A549 (cell line): ENCODE data around the gene KAT2A. TPM values are rescaled to one million over a fixed set of nuclear protein-coding genes. Genes with fewer than 3 reads are reported as not detected.

Experiments used
- ATAC-seq, 2 experiments: fragments of 200-7000 bp in 1 of 2; fragments of >200 bp in 1 of 2; cut with Nextera tagmentation in 1 of 2; cut with Tn5 transposase in 1 of 2; 3 replicates each; pipeline versions ENCODE4 v1.8.0 to v1.9.1; 2018 to 2020; ENCODE audit warnings: mild to moderate bottlenecking in 1 of 2, moderate library complexity in 1 of 2
- CTCF ChIA-PET: fragments of 300-600 bp; sonication (Branson Sonifier 250); formaldehyde crosslinking; extraction: SDS; loops from one replicate; lab custom pipeline; 2021; ENCODE audit warnings: antibody characterized with exemption, inconsistent platforms; lab: Yijun Ruan, JAX
- POLR2A ChIA-PET: fragments of 350-600 bp; formaldehyde crosslinking; extraction: SDS; loops from one replicate; lab custom pipeline; 2021; ENCODE audit warnings: antibody characterized with exemption, inconsistent platforms; lab: Yijun Ruan, JAX
- DNase-seq, 2 experiments: peaks; one replicate each; pipeline versions ENCODE4 v3.0.0 to v3.0.0-alpha.2; 2011 to 2016; ENCODE audit warnings: low read depth in 1 of 2, low spot score in 1 of 2
- FAIRE-seq: peaks from 2 replicates; lab custom pipeline; 2011; peaks lifted over from hg19 to GRCh38; lab: Jason Lieb, UNC
- H3K27ac ChIP-seq, 2 experiments: fragments of >200 bp; sonication (Bioruptor Twin); formaldehyde crosslinking; 3 replicates each; pipeline ENCODE4 v1.5.1; 2016 to 2017
- H3K4me1 ChIP-seq: fragments of >200 bp; sonication (Bioruptor Twin); formaldehyde crosslinking; 3 replicates; pipeline ENCODE4 v1.6.1; 2016
- H3K4me2 ChIP-seq: fragments of >200 bp; sonication (Bioruptor Twin); formaldehyde crosslinking; 3 replicates; pipeline ENCODE4 v1.6.1; 2016
- H3K4me3 ChIP-seq: fragments of >200 bp; sonication (Bioruptor Twin); formaldehyde crosslinking; 3 replicates; pipeline ENCODE4 v1.5.1; 2016
- H3K9me3 ChIP-seq: fragments of >200 bp; sonication (Bioruptor Twin); formaldehyde crosslinking; 3 replicates; pipeline ENCODE4 v1.6.1; 2016
- CBX8 ChIP-seq: fragments of 200-600 bp; sonication (generic); IDR thresholded peaks from 2 replicates; pipeline ENCODE4 v1.6.1; 2016
- EHF ChIP-seq: fragments of 250-450 bp; sonication (Bioruptor Pico); IDR thresholded peaks from 2 replicates; pipeline ENCODE4 v1.5.0; 2020; ENCODE audit warnings: mild to moderate bottlenecking
- EHMT2 ChIP-seq: fragments of 200-600 bp; sonication (generic); IDR thresholded peaks from 2 replicates; pipeline ENCODE4 v1.6.1; 2016; ENCODE audit warnings: antibody characterized with exemption, low read depth, mild to moderate bottlenecking, moderate library complexity
- EP300 ChIP-seq, 2 experiments: fragments of >200 bp; sonication (Bioruptor Twin); formaldehyde crosslinking; IDR thresholded peaks; 2 replicates in 1 of 2; 3 replicates in 1 of 2; pipeline ENCODE4 v1.6.1; 2016 to 2017
- ESRRA ChIP-seq: fragments of 150-350 bp; IDR thresholded peaks from 2 replicates; pipeline ENCODE4 v1.6.1; 2014; ENCODE audit warnings: mild to moderate bottlenecking, low read length, borderline replicate concordance
- FOSB ChIP-seq: fragments of 250-450 bp; sonication (Bioruptor Pico); IDR thresholded peaks from 2 replicates; pipeline ENCODE4 v1.5.0; 2020; ENCODE audit warnings: mild to moderate bottlenecking, moderate library complexity
- HDAC2 ChIP-seq: fragments of 200-600 bp; sonication (generic); IDR thresholded peaks from 2 replicates; pipeline ENCODE4 v1.6.1; 2016
- HOXB5 ChIP-seq: fragments of 250-450 bp; sonication (Bioruptor Pico); IDR thresholded peaks from 2 replicates; pipeline ENCODE4 v1.5.0; 2020; ENCODE audit warnings: mild to moderate bottlenecking, moderate library complexity
- JUNB ChIP-seq: fragments of >200 bp; sonication (Bioruptor Twin); formaldehyde crosslinking; IDR thresholded peaks from 2 replicates; pipeline ENCODE4 v1.6.1; 2016
- KDM1A ChIP-seq: fragments of 200-600 bp; sonication (generic); IDR thresholded peaks from 2 replicates; pipeline ENCODE4 v1.6.1; 2016; ENCODE audit warnings: low read depth, mild to moderate bottlenecking
- MAFK ChIP-seq: fragments of 450-650 bp; IDR thresholded peaks from 2 replicates; pipeline ENCODE4 v1.6.1; 2014; ENCODE audit not compliant: partially characterized antibody
- NPAS2 ChIP-seq: fragments of 250-450 bp; sonication (Bioruptor Pico); IDR thresholded peaks from 2 replicates; pipeline ENCODE4 v1.8.0; 2022; ENCODE audit warnings: mild to moderate bottlenecking, moderate library complexity, borderline replicate concordance
- PHF8 ChIP-seq: fragments of 200-600 bp; sonication (generic); IDR thresholded peaks from 2 replicates; pipeline ENCODE4 v1.6.1; 2016; ENCODE audit warnings: low read depth, mild to moderate bottlenecking, antibody characterized with exemption, moderate library complexity, borderline replicate concordance
- RAD21 ChIP-seq, 2 experiments: fragments of >200 bp in 1 of 2; sonication (Bioruptor Twin) in 1 of 2; formaldehyde crosslinking in 1 of 2; IDR thresholded peaks in 1 of 2; conservative IDR thresholded peaks in 1 of 2; 2 replicates in 1 of 2; 3 replicates in 1 of 2; pipeline ENCODE4 v1.6.1; 2012 to 2018; ENCODE audit warnings: inconsistent platforms in 1 of 2
- RNF2 ChIP-seq: fragments of 200-600 bp; sonication (generic); IDR thresholded peaks from 2 replicates; pipeline ENCODE4 v1.6.1; 2016; ENCODE audit warnings: low read depth, mild to moderate bottlenecking, antibody characterized with exemption, moderate library complexity, borderline replicate concordance
- SREBF2 ChIP-seq: fragments of 450-650 bp; IDR thresholded peaks from 2 replicates; pipeline ENCODE4 v1.6.1; 2014; ENCODE audit warnings: mild to moderate bottlenecking, moderate library complexity
- TFCP2L1 ChIP-seq: fragments of 250-450 bp; sonication (Bioruptor Pico); IDR thresholded peaks from 2 replicates; pipeline ENCODE4 v1.5.0; 2021; ENCODE audit warnings: mild to moderate bottlenecking
- TP53 ChIP-seq: fragments of 250-450 bp; sonication (Bioruptor Pico); IDR thresholded peaks from 2 replicates; pipeline ENCODE4 v1.5.0; 2021; ENCODE audit warnings: mild to moderate bottlenecking, moderate library complexity
- ZNF302 ChIP-seq: fragments of 250-450 bp; sonication (Bioruptor Pico); IDR thresholded peaks from 2 replicates; pipeline ENCODE4 v1.9.0; 2021; ENCODE audit warnings: inconsistent platforms, mild to moderate bottlenecking, moderate library complexity
- WGBS: methylation state at CpG from one replicate; pipeline ENCODE4 v1.1.6; 2017; ENCODE audit errors: missing lambda C conversion rate; 5-methylcytosine and 5-hydroxymethylcytosine counted together
- polyA plus RNA-seq, 4 experiments: library from polyadenylated mRNA; depleted of rRNA in 3 of 4; stranded (reverse); fragments of >200 nt; fragmentation: RNase III in 1 of 4; extraction: RNeasy Plus Mini Kit Qiagen cat#74134 plus additional on column Dnase treatment in 1 of 4; gene quantifications; 2 replicates in 3 of 4; 3 replicates in 1 of 4; pipeline ENCODE4 v1.2.3, GENCODE V29; 2011 to 2017
- TF ChIP-seq, protein P1 (sequence below): fragments of 150-350 bp; IDR thresholded peaks from 2 replicates; pipeline ENCODE4 v1.6.1; 2014; ENCODE audit warnings: low read depth, mild to moderate bottlenecking, low read length
- TF ChIP-seq, protein P2 (sequence below): IDR thresholded peaks from 2 replicates; pipeline ENCODE4 v1.6.1; 2012; ENCODE audit warnings: low read depth, borderline replicate concordance
- TF ChIP-seq, protein P3 (sequence below): IDR thresholded peaks from 2 replicates; pipeline ENCODE4 v1.6.1; 2012
- TF ChIP-seq, protein P4 (sequence below): fragments of 250-450 bp; sonication (Bioruptor Pico); IDR thresholded peaks from 2 replicates; pipeline ENCODE4 v1.5.0; 2021; ENCODE audit warnings: mild to moderate bottlenecking, moderate library complexity, borderline replicate concordance
- TF ChIP-seq, protein P5 (sequence below): fragments of 200-600 bp; sonication (generic); IDR thresholded peaks from 2 replicates; pipeline ENCODE4 v1.6.1; 2016; ENCODE audit warnings: antibody characterized with exemption, mild to moderate bottlenecking, moderate library complexity

Gene KAT2A
- polyA plus RNA-seq, 2 of the 4 experiments (the other 2 are of a cell fraction) = 42.2 to 68.1 TPM

DNA sequence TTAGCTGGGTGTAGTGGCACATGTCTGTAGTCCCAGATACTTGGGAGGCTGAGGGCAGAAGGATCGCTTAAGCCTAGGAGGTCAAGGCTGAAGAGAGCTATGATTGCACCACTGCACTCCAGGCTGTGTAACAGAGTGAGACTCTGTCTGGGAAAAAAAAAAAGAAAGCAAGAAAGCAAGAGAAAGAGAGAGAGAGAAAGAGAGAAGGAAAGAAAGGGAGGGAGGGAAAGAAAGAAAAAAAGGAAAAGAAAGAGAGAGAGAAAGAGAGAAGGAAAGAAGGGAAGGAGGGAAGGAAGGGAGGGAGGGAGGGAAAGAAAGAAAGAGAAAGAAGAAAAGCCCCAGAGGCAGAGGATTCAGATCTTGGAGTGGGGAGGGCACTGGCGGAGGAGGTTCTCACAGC lies 15.2 kb downstream of the KAT2A start (continued):
- no peak for TF ChIP-seq CBX8
- TF ChIP-seq HDAC2 = no peak
- no peak for TF ChIP-seq RAD21 (conservative IDR thresholded peaks at IDR 0.05 in 1 of 2, IDR thresholded peaks at IDR 0.05 in 1 of 2)

DNA sequence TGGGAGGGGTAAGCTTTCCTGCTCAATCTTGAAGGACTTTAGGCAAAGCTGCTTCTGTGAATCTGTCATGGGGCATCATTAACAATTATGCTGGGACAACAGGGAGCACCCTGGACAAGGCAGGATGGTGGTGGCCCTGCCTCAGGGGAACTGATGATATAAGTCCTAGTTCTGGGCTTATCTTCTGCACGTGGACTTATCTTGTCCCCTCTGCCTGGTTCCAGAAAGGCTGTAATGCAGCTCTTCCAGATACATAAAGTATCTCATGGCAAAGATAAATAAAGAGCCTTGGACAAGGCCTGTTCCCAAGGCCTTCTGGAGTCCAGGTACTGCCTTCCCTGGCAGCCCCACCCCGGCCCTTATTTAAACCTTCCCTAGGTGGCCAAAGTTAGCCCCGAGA lies 16.9 kb downstream of the KAT2A start:
- POLR2A ChIA-PET = no interaction called here
- TF ChIP-seq, protein P1, sequence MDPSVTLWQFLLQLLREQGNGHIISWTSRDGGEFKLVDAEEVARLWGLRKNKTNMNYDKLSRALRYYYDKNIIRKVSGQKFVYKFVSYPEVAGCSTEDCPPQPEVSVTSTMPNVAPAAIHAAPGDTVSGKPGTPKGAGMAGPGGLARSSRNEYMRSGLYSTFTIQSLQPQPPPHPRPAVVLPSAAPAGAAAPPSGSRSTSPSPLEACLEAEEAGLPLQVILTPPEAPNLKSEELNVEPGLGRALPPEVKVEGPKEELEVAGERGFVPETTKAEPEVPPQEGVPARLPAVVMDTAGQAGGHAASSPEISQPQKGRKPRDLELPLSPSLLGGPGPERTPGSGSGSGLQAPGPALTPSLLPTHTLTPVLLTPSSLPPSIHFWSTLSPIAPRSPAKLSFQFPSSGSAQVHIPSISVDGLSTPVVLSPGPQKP = no peak
- TF ChIP-seq JUNB = no peak
- TF ChIP-seq PHF8 = no peak
- TF ChIP-seq, protein P2, sequence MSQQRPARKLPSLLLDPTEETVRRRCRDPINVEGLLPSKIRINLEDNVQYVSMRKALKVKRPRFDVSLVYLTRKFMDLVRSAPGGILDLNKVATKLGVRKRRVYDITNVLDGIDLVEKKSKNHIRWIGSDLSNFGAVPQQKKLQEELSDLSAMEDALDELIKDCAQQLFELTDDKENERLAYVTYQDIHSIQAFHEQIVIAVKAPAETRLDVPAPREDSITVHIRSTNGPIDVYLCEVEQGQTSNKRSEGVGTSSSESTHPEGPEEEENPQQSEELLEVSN = no peak
- TF ChIP-seq EHF (CRISPR knock-in tag) = no peak
- no peak for TF ChIP-seq FOSB (CRISPR knock-in tag)
- TF ChIP-seq EHMT2 = no peak
- no peak for TF ChIP-seq CBX8
- no peak for TF ChIP-seq NPAS2 (CRISPR knock-in tag)
- TF ChIP-seq, protein P3, sequence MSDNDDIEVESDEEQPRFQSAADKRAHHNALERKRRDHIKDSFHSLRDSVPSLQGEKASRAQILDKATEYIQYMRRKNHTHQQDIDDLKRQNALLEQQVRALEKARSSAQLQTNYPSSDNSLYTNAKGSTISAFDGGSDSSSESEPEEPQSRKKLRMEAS = no peak
- TF ChIP-seq TFCP2L1 (CRISPR knock-in tag) = no peak
- TF ChIP-seq ZNF302 = no peak
- TF ChIP-seq SREBF2 = no peak
- TF ChIP-seq RNF2 = no peak
- TF ChIP-seq, protein P4, sequence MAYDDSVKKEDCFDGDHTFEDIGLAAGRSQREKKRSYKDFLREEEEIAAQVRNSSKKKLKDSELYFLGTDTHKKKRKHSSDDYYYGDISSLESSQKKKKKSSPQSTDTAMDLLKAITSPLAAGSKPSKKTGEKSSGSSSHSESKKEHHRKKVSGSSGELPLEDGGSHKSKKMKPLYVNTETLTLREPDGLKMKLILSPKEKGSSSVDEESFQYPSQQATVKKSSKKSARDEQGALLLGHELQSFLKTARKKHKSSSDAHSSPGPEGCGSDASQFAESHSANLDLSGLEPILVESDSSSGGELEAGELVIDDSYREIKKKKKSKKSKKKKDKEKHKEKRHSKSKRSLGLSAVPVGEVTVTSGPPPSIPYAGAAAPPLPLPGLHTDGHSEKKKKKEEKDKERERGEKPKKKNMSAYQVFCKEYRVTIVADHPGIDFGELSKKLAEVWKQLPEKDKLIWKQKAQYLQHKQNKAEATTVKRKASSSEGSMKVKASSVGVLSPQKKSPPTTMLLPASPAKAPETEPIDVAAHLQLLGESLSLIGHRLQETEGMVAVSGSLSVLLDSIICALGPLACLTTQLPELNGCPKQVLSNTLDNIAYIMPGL (CRISPR knock-in tag) = no peak
- ATAC-seq = no peak
- no peak for FAIRE-seq
- Histone ChIP-seq H3K4me1 (peaks cover 5% of the 10 kb centered on the region; the same call in 1 of the 3 replicates), H3K9me3 (no peaks in the 10 kb centered on the region), H3K4me2 (no peak overlapping the region), H3K4me3 (no peak overlapping the region), H3K27ac (no peak overlapping the region)
- WGBS = 60% methylated on average over 3 of the region's 3 CpGs
- no peak for DNase-seq
- CTCF ChIA-PET = interaction anchor here (0.8 to 39.5 kb wide), 8 partner anchors 9 to 423 kb away, joined by 3 to 658 read pairs (median 13); partner anchors contain the start of genes DHX58, DNAJC7, KAT2A and NKIRAS2

DNA sequence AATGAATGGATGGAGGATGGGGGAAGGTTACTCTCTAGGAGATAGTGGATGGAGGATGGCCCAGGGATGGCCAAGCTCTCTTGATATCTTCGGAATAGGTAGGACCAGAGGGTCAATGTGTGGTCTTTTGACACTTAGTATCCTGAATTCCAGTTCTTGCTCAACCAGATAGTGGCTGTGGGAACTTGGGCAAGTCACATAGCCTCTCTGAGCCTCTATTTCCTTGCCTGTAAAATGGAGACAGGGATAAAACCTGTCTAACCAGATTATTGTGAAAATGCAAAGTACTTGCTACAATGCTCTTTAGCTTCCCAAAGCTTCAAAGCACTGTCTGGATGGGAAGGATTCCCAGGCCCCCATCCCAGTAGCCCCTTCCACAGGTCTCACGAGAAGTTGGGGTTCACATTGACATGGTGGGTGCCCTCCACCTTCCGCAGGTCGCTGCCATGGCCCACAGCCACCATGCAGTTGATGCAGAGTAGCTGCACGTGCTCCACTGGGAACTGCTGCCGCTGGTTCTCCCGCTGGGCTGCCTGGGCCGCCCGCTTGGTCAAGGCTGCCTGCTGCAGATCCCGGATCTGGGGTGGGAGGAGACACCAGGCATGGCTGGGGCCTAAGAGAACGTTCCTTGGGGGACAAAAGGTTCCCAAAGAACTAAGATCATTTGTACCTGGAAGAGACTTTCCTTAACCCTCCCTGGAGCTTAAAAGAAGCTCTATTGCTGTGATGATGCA lies 17.8 kb downstream of the KAT2A start:
- H3K27ac ChIP-seq = no peak overlapping the region
- WGBS = 73% methylated on average over 11 of the region's 11 CpGs
- H3K9me3 ChIP-seq = no peaks in the 10 kb centered on the region
- TF ChIP-seq KDM1A (no peak), ESRRA (no peak), HOXB5 (CRISPR knock-in tag) (no peak), EP300 (IDR thresholded peaks at IDR 0.05) (no peak), TP53 (CRISPR knock-in tag) (no peak), MAFK (no peak)
- TF ChIP-seq, protein P5, sequence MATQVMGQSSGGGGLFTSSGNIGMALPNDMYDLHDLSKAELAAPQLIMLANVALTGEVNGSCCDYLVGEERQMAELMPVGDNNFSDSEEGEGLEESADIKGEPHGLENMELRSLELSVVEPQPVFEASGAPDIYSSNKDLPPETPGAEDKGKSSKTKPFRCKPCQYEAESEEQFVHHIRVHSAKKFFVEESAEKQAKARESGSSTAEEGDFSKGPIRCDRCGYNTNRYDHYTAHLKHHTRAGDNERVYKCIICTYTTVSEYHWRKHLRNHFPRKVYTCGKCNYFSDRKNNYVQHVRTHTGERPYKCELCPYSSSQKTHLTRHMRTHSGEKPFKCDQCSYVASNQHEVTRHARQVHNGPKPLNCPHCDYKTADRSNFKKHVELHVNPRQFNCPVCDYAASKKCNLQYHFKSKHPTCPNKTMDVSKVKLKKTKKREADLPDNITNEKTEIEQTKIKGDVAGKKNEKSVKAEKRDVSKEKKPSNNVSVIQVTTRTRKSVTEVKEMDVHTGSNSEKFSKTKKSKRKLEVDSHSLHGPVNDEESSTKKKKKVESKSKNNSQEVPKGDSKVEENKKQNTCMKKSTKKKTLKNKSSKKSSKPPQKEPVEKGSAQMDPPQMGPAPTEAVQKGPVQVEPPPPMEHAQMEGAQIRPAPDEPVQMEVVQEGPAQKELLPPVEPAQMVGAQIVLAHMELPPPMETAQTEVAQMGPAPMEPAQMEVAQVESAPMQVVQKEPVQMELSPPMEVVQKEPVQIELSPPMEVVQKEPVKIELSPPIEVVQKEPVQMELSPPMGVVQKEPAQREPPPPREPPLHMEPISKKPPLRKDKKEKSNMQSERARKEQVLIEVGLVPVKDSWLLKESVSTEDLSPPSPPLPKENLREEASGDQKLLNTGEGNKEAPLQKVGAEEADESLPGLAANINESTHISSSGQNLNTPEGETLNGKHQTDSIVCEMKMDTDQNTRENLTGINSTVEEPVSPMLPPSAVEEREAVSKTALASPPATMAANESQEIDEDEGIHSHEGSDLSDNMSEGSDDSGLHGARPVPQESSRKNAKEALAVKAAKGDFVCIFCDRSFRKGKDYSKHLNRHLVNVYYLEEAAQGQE = no peak
- TF ChIP-seq, all 56 proteins: peak for 0
- no peak for DNase-seq
- CTCF ChIA-PET = interaction anchor here (0.8 to 39.5 kb wide), 12 partner anchors 8 to 424 kb away, joined by 3 to 658 read pairs (median 4); partner anchors contain the start of genes DHX58, DNAJC7, KAT2A and NKIRAS2
- ATAC-seq = no peak
- H3K4me3 ChIP-seq = no peak overlapping the region
- POLR2A ChIA-PET = no interaction called here
- FAIRE-seq = no peak
- H3K4me2 ChIP-seq = no peak overlapping the region
- H3K4me1 ChIP-seq = peaks cover 5% of the 10 kb centered on the region; the same call in 1 of the 3 replicates
